MCF 10A (cell line): Measurements from ENCODE around the gene XYLT2. TPM values are rescaled to one million over a fixed set of nuclear protein-coding genes. Genes with fewer than 3 reads are reported as not detected.

ENCODE experiments used
- BruUV-seq: library from RNA; stranded (reverse); fragments of 400-500 nt; replicated peaks from 2 replicates; lab custom pipeline; 2021; lab: Mats Ljungman, UMichigan
- CTCF ChIA-PET: fragments of 300-600 bp; sonication (Branson Sonifier 250); formaldehyde crosslinking; extraction: SDS; loops from one replicate; lab custom pipeline; 2021; ENCODE audit warnings: antibody characterized with exemption, inconsistent platforms; lab: Yijun Ruan, JAX
- POLR2A ChIA-PET: fragments of 300-600, 350-650 bp; sonication (Branson Sonifier 250); formaldehyde crosslinking; extraction: SDS; loops from one replicate; lab custom pipeline; 2020; ENCODE audit warnings: antibody characterized with exemption, inconsistent platforms; lab: Yijun Ruan, JAX
- DNase-seq: peaks from one replicate; pipeline ENCODE4 v3.0.0-alpha.2; 2018; ENCODE audit not compliant: unreplicated experiment
- H3K27ac Mint-ChIP-seq: one replicate; pipeline ENCODE4 v1.8.0; 2022; ENCODE audit warnings: mild to moderate bottlenecking, low read depth, mixed read lengths; ENCODE audit not compliant: unreplicated experiment
- H3K27me3 Mint-ChIP-seq: one replicate; pipeline ENCODE4 v1.8.0; 2022; ENCODE audit warnings: mixed read lengths; ENCODE audit not compliant: insufficient read depth, unreplicated experiment
- H3K36me3 Mint-ChIP-seq: one replicate; pipeline ENCODE4 v1.8.0; 2022; ENCODE audit warnings: mild to moderate bottlenecking, moderate library complexity, mixed read lengths; ENCODE audit not compliant: insufficient read depth, unreplicated experiment
- H3K4me1 Mint-ChIP-seq: one replicate; pipeline ENCODE4 v1.8.0; 2022; ENCODE audit warnings: mixed read lengths; ENCODE audit not compliant: insufficient read depth, unreplicated experiment
- H3K4me3 Mint-ChIP-seq: one replicate; pipeline ENCODE4 v1.8.0; 2022; ENCODE audit warnings: mild to moderate bottlenecking, moderate library complexity, mixed read lengths; ENCODE audit not compliant: unreplicated experiment
- H3K9me3 Mint-ChIP-seq: one replicate; pipeline ENCODE4 v1.8.0; 2022; ENCODE audit warnings: mixed read lengths; ENCODE audit not compliant: unreplicated experiment
- intact Hi-C: fragments of 100-400 bp; cut with micrococcal nuclease; formaldehyde crosslinking; loops from 2 replicates; pipeline ENCODE4 v1.14.1; 2022
- total RNA-seq: library from RNA; stranded (reverse); gene quantifications from 2 replicates; pipeline ENCODE4 v1.2.3, GENCODE V29; 2022
- TF ChIP-seq, protein P1 (sequence below): fragments of 200-600 bp; IDR thresholded peaks from one replicate; pipeline ENCODE4 v1.8.0; 2022; ENCODE audit warnings: antibody characterized with exemption, mild to moderate bottlenecking; ENCODE audit not compliant: unreplicated experiment

The XYLT2 gene
- total RNA-seq, 1 experiment from 2014 or later: 9.6 TPM

- H3K27me3 Mint-ChIP-seq: no peaks in the 10 kb centered on the region
- CTCF ChIA-PET: interaction anchor here (1.2 kb wide), 1 partner anchor 8 kb away, joined by 4 read pairs; the partner anchor contains the start of gene LRRC59
- H3K9me3 Mint-ChIP-seq: no peaks in the 10 kb centered on the region
- peaks cover 98% of the 10 kb centered on the region for H3K36me3 Mint-ChIP-seq
- no peak overlapping the region for H3K4me3 Mint-ChIP-seq
- TF ChIP-seq, protein P1, sequence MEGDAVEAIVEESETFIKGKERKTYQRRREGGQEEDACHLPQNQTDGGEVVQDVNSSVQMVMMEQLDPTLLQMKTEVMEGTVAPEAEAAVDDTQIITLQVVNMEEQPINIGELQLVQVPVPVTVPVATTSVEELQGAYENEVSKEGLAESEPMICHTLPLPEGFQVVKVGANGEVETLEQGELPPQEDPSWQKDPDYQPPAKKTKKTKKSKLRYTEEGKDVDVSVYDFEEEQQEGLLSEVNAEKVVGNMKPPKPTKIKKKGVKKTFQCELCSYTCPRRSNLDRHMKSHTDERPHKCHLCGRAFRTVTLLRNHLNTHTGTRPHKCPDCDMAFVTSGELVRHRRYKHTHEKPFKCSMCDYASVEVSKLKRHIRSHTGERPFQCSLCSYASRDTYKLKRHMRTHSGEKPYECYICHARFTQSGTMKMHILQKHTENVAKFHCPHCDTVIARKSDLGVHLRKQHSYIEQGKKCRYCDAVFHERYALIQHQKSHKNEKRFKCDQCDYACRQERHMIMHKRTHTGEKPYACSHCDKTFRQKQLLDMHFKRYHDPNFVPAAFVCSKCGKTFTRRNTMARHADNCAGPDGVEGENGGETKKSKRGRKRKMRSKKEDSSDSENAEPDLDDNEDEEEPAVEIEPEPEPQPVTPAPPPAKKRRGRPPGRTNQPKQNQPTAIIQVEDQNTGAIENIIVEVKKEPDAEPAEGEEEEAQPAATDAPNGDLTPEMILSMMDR: no peak
- H3K4me1 Mint-ChIP-seq: no peaks in the 10 kb centered on the region
- DNase-seq: no peak
- no TSS peak for BruUV-seq
- H3K27ac Mint-ChIP-seq: no peak overlapping the region
- intact Hi-C loops: no loop called here
- POLR2A ChIA-PET: interaction anchor here (0.9 to 1.7 kb wide), 3 partner anchors 9 to 95 kb away, joined by 3 to 5 read pairs (median 4); partner anchors contain the start of genes EME1, LRRC59 and MRPL27
Observed at GRCh38 chr17:50388728-50389127, 42.8 kb downstream of the XYLT2 start.

- no TSS peak for BruUV-seq
- Mint-ChIP-seq H3K4me3 (no peak overlapping the region), H3K9me3 (no peaks in the 10 kb centered on the region), H3K27ac (no peak overlapping the region), H3K36me3 (peaks cover 98% of the 10 kb centered on the region), H3K4me1 (no peaks in the 10 kb centered on the region), H3K27me3 (no peaks in the 10 kb centered on the region)
- DNase-seq: no peak
- TF ChIP-seq, protein P1: no peak
- ChIA-PET CTCF (interaction anchor here (1.0 to 1.2 kb wide), 2 partner anchors 8 to 19 kb away, joined by 4 read pairs; partner anchors contain the start of gene LRRC59), POLR2A (interaction anchor here (0.7 to 1.8 kb wide), 7 partner anchors 8 to 94 kb away, joined by 3 to 5 read pairs (median 4); partner anchors contain the start of genes EME1, LRRC59 and MRPL27)
- intact Hi-C loops: no loop called here
Observed at GRCh38 chr17:50389534-50389933, 43.6 kb downstream of the XYLT2 start.

- H3K4me1 Mint-ChIP-seq: peaks cover 16% of the 10 kb centered on the region
- no peak for DNase-seq
- BruUV-seq: no TSS peak
- no peaks in the 10 kb centered on the region for H3K9me3 Mint-ChIP-seq
- intact Hi-C loops: no loop called here
- no peaks in the 10 kb centered on the region for H3K27me3 Mint-ChIP-seq
- POLR2A ChIA-PET: interaction anchor here (0.8 to 1.0 kb wide), 2 partner anchors 21 to 29 kb away, joined by 3 read pairs; no protein-coding TSS in a partner anchor
- no peak overlapping the region for H3K27ac Mint-ChIP-seq
- H3K4me3 Mint-ChIP-seq: no peak overlapping the region
- TF ChIP-seq, protein P1: no peak
- H3K36me3 Mint-ChIP-seq: peaks cover 78% of the 10 kb centered on the region
- CTCF ChIA-PET: interaction anchor here (1.0 kb wide), 1 partner anchor 30 kb away, joined by 4 read pairs; no protein-coding TSS in a partner anchor
Observed at GRCh38 chr17:50392621-50393020, 46.7 kb downstream of the XYLT2 start.

- Mint-ChIP-seq H3K36me3 (peaks cover 67% of the 10 kb centered on the region), H3K9me3 (no peaks in the 10 kb centered on the region), H3K4me3 (no peak overlapping the region), H3K27me3 (no peaks in the 10 kb centered on the region), H3K27ac (peak overlapping the region; percentile 35), H3K4me1 (peaks cover 20% of the 10 kb centered on the region)
- TF ChIP-seq, protein P1: no peak
- CTCF ChIA-PET: interaction anchor here (0.6 kb wide), 1 partner anchor 95 kb away, joined by 3 read pairs; no protein-coding TSS in a partner anchor
- intact Hi-C loops: no loop called here
- POLR2A ChIA-PET: interaction anchor here (0.6 to 1.3 kb wide), 3 partner anchors 34 to 819 kb away, joined by 3 to 4 read pairs (median 3); no protein-coding TSS in a partner anchor
- no TSS peak for BruUV-seq
- no peak for DNase-seq
Observed at GRCh38 chr17:50393700-50394099, 47.8 kb downstream of the XYLT2 start.
